Kasumi-1 (cell line): ENCODE measurements around the gene OXNAD1.

Source experiments
- DNase-seq, 2 experiments: peaks; one replicate each; lab custom pipeline; 2025; lab: John Stamatoyannopoulos, UW

The OXNAD1 gene

DNA sequence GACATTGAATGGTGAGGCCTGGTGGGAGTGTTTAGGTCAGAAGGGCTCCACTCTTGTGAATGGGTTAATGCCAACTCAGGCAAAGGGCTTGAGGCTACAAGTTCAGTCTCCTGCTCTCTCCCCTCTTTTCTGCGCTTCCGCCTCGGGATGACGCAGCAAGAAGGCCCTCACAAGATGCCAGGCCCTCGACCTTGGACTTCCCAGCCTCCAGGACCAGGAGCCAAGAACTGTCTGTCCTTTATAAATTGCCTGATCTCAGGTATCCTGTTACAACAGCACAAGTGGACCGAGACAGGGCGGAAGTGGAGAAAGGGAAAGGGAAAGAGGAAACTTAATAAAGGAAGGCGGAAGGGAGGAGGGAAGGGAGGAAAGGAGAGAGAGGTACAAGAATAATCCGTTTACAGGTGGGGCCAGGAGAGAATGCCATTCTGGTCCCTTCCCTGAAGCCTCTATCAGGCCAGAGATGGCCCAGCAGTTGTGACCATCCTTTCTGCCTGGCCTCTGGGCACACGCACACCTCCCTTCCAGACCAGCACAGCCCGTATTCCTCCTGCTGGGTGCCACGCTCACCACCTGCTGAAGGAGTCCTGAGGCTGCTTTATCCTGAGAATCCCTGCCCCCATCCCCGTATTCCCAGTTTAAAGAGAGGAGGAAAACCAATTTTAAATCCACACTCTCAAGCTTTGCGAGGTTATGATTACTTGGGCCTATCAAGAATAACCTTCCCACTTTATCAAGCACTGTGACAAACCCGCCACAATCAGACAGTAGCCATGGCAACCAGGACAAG lies 64.2 kb downstream of the OXNAD1 start:
- no peak for DNase-seq

GRCh38 chr3:16329826-16330129 lies 64.8 kb downstream of the OXNAD1 start:
- DNase-seq: no peak

GRCh38 chr3:16330351-16330750 lies 65.3 kb downstream of the OXNAD1 start:
- no peak for DNase-seq

GRCh38 chr3:16331319-16331883 lies 66.4 kb downstream of the OXNAD1 start:
- no peak for DNase-seq

DNA sequence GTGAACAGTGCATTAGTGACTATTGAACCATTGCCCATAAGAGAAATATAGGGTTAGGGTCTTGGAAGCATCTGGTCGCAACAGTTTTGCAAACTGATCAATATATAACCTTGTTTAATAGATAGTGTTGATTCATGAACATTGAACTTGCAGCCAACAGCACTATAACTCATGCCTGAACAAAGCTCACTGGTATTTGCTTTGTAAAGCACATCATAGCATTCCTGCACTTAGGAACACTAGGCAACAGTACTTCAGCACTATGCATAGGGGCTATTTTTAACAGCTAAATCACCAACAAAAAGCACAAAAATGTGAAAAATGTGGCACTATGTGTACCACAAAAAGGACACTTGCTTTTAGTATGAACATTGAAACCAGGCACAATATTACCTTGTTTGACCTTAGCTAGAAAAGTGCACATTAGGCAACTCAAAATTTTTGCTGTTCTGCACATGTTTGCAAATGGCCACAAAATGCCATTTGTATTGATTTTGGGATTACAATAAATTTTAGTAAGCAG lies 68.0 kb downstream of the OXNAD1 start:
- DNase-seq: no peak

DNA sequence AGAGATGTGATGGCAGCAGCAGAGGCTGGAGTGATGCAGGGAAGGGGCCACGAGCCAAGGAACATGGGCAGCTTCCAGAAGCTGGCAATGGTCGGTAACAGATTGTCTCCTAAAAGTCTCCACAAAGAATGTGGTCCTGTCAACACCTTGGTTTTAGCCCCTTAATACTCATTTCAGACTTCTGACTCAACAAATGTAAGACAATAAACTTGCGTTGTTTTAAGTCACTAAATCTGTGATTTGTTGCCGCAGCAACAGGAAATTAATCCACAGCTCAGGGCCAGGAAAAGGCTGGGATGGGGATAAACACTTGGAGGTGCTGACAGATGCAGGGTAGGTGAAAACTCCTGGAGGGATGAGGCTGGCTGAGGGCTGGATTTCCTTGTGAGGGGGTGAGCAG lies 69.9 kb downstream of the OXNAD1 start:
- DNase-seq: no peak

DNA sequence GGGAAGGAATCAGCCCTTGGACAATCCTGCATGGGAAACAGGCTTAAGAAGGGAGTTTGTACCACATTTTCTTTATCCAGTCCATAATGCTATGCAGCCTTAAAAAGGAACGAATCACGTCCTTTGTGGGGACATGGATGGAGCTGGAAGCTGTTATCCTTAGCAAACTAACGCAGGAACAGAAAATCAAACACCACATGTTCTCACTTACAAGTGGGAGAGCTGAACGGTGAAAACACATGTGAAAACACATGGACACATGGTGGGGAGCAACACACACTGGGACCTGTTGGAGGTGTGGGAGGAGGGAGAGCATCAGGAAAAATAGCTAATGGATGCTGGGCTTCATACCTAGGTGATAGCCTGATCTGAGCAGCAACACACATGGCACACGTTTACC lies 70.3 kb downstream of the OXNAD1 start:
- no peak for DNase-seq

GRCh38 chr3:16335772-16336645 lies 71.0 kb downstream of the OXNAD1 start:
- no peak for DNase-seq

GRCh38 chr3:16336825-16337224 lies 71.8 kb downstream of the OXNAD1 start:
- DNase-seq: no peak

DNA sequence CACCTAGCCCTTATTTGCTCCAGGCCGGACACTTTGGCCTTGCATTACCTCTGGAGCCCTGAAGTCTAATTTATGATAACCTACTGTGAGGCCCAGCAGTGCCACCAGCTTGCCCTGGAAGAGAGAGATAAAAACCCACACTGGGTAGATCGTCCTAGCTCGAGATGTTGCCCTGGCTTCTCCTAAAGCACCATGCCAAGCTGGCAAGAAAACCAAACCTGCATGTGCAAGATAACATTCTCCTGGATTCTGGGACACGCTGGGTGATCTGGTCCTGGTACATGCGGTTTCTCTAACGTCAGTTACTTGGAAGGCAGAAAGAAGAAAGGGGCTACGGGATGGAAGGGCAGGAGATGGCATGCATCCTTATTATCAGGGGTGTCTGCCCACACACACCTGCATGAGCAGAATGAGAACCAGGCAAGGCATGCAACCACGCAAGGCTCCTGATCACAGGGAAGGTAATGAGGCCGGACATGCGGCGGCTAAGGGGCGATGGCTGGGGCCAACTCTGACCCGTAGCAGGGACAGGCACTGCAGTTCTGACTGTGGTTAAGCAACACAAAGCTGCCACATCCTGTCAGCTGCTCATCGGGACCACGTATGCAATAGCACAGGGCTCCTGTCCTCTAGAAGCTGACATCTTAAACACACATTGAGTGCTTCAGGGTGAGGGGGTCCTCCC lies 73.0 kb downstream of the OXNAD1 start:
- peak; percentile 55 to 61 for DNase-seq

GRCh38 chr3:16338999-16339398 lies 74.0 kb downstream of the OXNAD1 start:
- no peak for DNase-seq

DNA sequence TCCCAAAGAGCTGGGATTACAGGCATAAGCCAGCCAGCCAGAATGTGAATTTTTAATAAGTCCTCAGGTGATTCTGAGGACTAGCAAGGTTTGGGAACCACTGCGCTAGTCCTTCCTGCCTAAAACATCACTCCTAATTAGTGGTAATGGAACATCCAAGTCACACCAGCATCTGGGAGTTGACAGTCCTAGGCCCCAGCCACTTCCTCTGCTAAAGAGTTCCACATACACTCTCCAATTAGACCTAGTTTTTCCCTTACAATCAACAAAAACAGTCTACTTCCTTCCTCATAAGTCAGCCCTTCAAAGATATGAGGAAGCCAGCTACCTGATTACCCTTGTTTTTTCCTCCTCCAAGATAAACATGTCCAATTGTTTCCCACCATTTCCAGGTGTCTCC lies 78.1 kb downstream of the OXNAD1 start:
- DNase-seq: no peak

- DNase-seq: no peak
Measured at GRCh38 chr3:16346413-16347081, 81.5 kb downstream of the OXNAD1 start.

- no peak for DNase-seq
Measured at GRCh38 chr3:16347548-16347947, 82.5 kb downstream of the OXNAD1 start.

- no peak for DNase-seq
Measured at GRCh38 chr3:16349986-16350596, 85.1 kb downstream of the OXNAD1 start.

GRCh38 chr3:16350597-16351318 lies 85.7 kb downstream of the OXNAD1 start:
- no peak for DNase-seq

- DNase-seq: no peak
Measured at GRCh38 chr3:16352428-16352827, 87.4 kb downstream of the OXNAD1 start.

- DNase-seq: no peak
Measured at GRCh38 chr3:16354291-16354690, 89.3 kb downstream of the OXNAD1 start.
